ENCODE data around the gene RBM17. TPM values are rescaled to one million over a fixed set of nuclear protein-coding genes. Genes with fewer than 3 reads are reported as not detected.
"Not testable (repeated sequence)": the region's sequence is repeated elsewhere in the genome, so short reads cannot be mapped to it uniquely, and the experiment has no call there.

RBM17 gene
- total and polyA plus RNA-seq, 2 of the 4 experiments (the other 2 are of a cell fraction) = 24.6 to 56.7 TPM

DNA sequence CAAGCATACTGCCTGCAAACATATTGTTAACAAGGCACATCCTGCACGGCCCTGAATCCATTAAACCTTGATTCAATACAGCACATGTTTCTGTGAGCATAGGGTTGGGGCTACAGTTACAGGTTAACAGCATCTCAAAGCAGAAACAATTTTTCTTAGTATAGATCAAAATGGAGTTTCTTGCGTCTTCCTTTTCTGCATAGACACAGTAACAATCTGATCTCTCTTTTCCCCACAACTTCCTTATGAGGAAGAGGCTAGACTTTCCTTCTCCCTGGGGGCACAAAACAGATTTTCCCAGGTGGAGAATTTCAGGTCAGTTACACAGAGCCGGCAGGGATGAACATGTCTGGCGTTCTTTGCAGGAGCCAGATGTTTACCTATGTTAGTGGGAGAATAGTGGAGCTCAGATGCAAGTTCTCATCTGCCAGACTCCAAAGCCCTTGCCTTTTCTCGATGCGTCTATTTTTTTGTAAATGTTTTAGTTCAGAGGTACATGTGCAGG lies 76.4 kb downstream of the RBM17 start (continued):
- TF ChIP-seq, protein P1, sequence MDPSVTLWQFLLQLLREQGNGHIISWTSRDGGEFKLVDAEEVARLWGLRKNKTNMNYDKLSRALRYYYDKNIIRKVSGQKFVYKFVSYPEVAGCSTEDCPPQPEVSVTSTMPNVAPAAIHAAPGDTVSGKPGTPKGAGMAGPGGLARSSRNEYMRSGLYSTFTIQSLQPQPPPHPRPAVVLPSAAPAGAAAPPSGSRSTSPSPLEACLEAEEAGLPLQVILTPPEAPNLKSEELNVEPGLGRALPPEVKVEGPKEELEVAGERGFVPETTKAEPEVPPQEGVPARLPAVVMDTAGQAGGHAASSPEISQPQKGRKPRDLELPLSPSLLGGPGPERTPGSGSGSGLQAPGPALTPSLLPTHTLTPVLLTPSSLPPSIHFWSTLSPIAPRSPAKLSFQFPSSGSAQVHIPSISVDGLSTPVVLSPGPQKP (IDR thresholded peaks at IDR 0.05; ENCODE audit: borderline replicate concordance, low read depth, low read length) = no peak
- TF ChIP-seq MXI1 (IDR thresholded peaks at IDR 0.05; ENCODE audit: borderline replicate concordance, low read depth, low read length) = no peak
- no peak for TF ChIP-seq CEBPB (IDR thresholded peaks at IDR 0.05; ENCODE audit: low read depth, low read length)
- no peak for TF ChIP-seq RCOR1 (IDR thresholded peaks at IDR 0.05; ENCODE audit: insufficient replicate concordance, low read length)

DNA sequence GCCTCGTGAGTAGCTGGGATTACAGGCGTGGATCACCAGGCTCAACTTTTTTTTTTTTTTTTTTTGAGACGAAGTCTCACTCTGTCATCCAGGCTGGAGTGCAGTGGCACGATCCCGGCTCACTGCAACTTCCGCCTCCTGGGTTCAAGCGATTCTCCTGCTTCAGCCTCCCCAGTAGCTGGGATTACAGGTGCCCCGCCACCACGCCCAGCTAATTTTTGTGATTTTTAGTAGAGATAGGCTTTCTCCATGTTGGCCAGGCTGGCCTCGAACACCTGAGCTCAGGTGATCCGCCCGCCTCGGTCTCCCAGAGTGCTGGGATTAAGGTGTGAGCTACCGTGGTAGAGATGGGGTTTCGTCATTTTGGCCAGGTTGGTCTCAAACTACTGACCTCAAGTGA lies 77.1 kb downstream of the RBM17 start:
- dilution Hi-C loops (cut with HindIII; ENCODE audit: low sequenced_read_pairs, unreplicated experiment) = not testable (repeated sequence)

More for the DNA sequence above, 77.1 kb downstream of the RBM17 start:
- H3K14ac ChIP-seq (replicated peaks; ENCODE audit: low read depth, low read length); H2AK5ac ChIP-seq (ENCODE audit: low read depth, low read length); H3K56ac ChIP-seq (ENCODE audit: extremely low read depth, insufficient read depth, low read length); ATAC-seq (ENCODE audit: low read depth); H3K4me2 ChIP-seq (ENCODE audit: low read depth, low read length); H4K5ac ChIP-seq (ENCODE audit: low read depth, low read length); H2BK20ac ChIP-seq (ENCODE audit: low read depth, low read length); H3K23ac ChIP-seq (ENCODE audit: low read depth, low read length); in situ Hi-C loops (cut with MboI; ENCODE audit: low sequenced_read_pairs); H2BK5ac ChIP-seq (ENCODE audit: low read depth, low read length, poor library complexity, severe bottlenecking); H2BK120ac ChIP-seq (ENCODE audit: low read depth, low read length); H3K18ac ChIP-seq (ENCODE audit: low read depth, low read length); H3K27me3 ChIP-seq (ENCODE audit: control insufficient read depth, insufficient read depth, low read length); H3K9ac ChIP-seq (ENCODE audit: low read depth, low read length); H3K36me3 ChIP-seq (ENCODE audit: control insufficient read depth, insufficient read depth, low read length); H3K4me3 ChIP-seq (ENCODE audit: insufficient read depth, low read depth, low read length); H3K9me3 ChIP-seq (ENCODE audit: control insufficient read depth, insufficient read depth, low read length); POLR2A ChIA-PET (ENCODE audit: unreplicated experiment); H2AK9ac ChIP-seq (replicated peaks; ENCODE audit: low read depth, low read length, poor library complexity); H4K91ac ChIP-seq (ENCODE audit: insufficient read depth, low read depth, low read length); BruUV-seq (replicated peaks); H3K27ac ChIP-seq (ENCODE audit: insufficient read depth, low read length); DNase-seq; H4K8ac ChIP-seq (ENCODE audit: low read depth in 2 of 2, low read length in 2 of 2); H3K4ac ChIP-seq (ENCODE audit: low read depth, low read length); H2AFZ ChIP-seq (replicated peaks; ENCODE audit: low read length, poor library complexity); H2BK15ac ChIP-seq (ENCODE audit: low read depth, low read length): not testable (repeated sequence)
- WGBS, 2 experiments (ENCODE audit: extremely low coverage in 2 of 2, insufficient read length in 1 of 2) = 94% methylated on average over 6 of the region's 15 CpGs; no CpG with 5 or more reads in 1 of the 2 experiments
- intact Hi-C loops (cut with micrococcal nuclease) = loop anchor here (10.0 kb wide), 1 partner anchor 211 kb away; no protein-coding TSS in a partner anchor
- CTCF ChIA-PET = interaction anchor here (2.1 kb wide), 1 partner anchor 13 kb away, joined by 4 read pairs; no protein-coding TSS in a partner anchor
- peaks cover 33 to 88% of the 10 kb centered on the region in 2 experiments for H3K79me1 ChIP-seq (ENCODE audit: low read depth in 1 of 2, low read length in 2 of 2)
- peaks cover 41% of the 10 kb centered on the region for H4K20me1 ChIP-seq (ENCODE audit: insufficient read depth, low read length)
- H3K9me1 ChIP-seq (ENCODE audit: insufficient read depth, low read length) = peaks cover 16% of the 10 kb centered on the region
- peaks cover 17% of the 10 kb centered on the region for H3K4me1 ChIP-seq (ENCODE audit: control insufficient read depth, insufficient read depth, low read length)

Small RNAs within 50 kb of the gene (microRNA-seq; reads per million reads assigned to microRNA genes)
- gene MIR3155A (ENCODE audit: insufficient read depth in 1 of 2, insufficient read length in 1 of 2, unreplicated experiment in 1 of 2) (0 to 1.0 reads per million in 2 experiments), gene MIR3155B (ENCODE audit: unreplicated experiment) (not detected)

Small RNAs within 50 kb of the gene (small RNA-seq; reads per million reads assigned to genes)
- gene MIR3155A = 0 to 2.5 (median 0.46) reads per million in 5 experiments

Other genes with a start within 250 kb of the RBM17 start
- 3.3 and 5.7 TPM in 2 replicates for gene ANKRD16, start 199.1 kb upstream of the RBM17 start, total RNA-seq (2012; rRNA removed)
- 5.1 and 6.3 TPM in 2 replicates for gene ANKRD16, start 199.1 kb upstream of the RBM17 start, polyA plus RNA-seq (2012; rRNA removed)
- 60.8 and 72.2 TPM in 2 replicates for gene FBH1, start 198.8 kb upstream of the RBM17 start, total RNA-seq (2012; rRNA removed)
- gene FBH1, start 198.8 kb upstream of the RBM17 start, polyA plus RNA-seq (2012; rRNA removed) = 48.8 and 59.3 TPM in 2 replicates
- 1.4 and 2.0 TPM in 2 replicates for gene IL15RA, start 111.5 kb upstream of the RBM17 start, total RNA-seq (2012; rRNA removed)
- 6.4 and 7.6 TPM in 2 replicates for gene IL15RA, start 111.5 kb upstream of the RBM17 start, polyA plus RNA-seq (2012; rRNA removed)
- gene IL2RA, start 26.7 kb upstream of the RBM17 start, total RNA-seq (2012; rRNA removed) = not detected in 2 replicates
- gene IL2RA, start 26.7 kb upstream of the RBM17 start, polyA plus RNA-seq (2012; rRNA removed) = not detected in 2 replicates
- 26.9 and 34.1 TPM in 2 replicates for gene PFKFB3, start 113.9 kb downstream of the RBM17 start, total RNA-seq (2012; rRNA removed)
- gene PFKFB3, start 113.9 kb downstream of the RBM17 start, polyA plus RNA-seq (2012; rRNA removed) = 45.5 and 51.3 TPM in 2 replicates

Measured in IMR-90 (cell line).